CD1c-positive myeloid dendritic cell (primary cell): ENCODE data around the gene MAD2L2.

Experiments used
- DNase-seq: peaks from one replicate; pipeline ENCODE4 v3.0.0-alpha.2; 2016; ENCODE audit errors: extremely low spot score

The MAD2L2 gene

DNA sequence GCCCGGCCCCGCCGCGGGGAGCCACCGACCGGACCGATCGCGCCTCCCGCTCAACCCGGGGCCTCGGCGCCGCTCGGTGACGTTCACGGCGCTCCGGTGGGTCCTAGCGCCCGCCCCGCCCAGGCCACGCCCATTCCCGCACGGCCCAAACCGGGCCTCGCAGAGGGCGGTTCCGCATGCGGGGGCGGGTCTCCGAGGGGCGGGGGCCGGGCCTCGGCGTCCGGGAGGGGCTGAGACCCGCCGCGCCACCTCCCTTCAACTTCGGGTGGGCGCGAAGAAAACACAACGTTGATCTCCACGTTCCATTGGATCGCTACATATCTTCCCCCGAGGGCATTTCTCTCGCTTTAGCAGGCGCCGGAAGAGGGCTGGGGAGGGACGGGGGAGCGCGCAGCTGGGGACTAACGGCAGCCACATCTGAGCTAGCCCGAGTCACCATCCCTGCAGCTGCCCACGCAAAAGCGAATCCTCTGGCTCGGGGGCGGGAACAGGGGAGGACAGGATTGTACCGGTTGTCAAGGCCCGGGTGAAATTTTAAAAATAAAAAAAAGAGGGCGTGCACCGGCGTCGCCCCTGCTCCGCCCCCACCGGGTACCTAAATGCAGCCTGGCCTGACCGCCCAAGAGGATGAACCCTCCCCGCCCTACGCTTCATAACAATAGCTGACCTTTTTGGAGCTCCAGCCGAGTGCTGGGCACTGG is at the start of gene MAD2L2:
MAD2L2 (minus strand) TSS at position 78 of the 701 bp plus-strand sequence. CDS start 547 bp downstream, outside the sequence.
- peak; percentile 93 for DNase-seq

DNA sequence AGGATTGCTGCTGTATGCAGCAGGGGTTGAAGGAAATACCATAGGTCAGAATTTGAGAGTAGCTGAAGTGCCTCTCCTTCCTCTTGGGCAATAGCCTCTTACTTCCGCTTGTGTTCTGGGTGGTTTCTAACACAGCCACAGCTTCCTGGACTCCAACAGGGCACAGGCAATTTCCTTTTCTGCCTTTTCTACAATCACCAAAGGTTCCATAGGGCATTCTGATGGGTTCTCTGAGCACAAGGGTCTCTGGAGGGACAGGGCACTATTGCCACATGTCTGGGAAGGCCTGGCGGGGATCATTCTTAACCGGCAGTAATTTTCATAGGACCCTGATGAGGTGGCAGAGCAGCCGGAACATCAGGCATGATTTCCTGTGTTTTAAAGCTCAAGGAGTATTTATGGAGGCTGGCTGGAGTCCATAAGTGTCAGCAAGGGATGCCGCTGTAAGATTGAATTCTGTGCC is 49.5 kb upstream of the MAD2L2 start:
- DNase-seq, result peak; percentile 88

DNA sequence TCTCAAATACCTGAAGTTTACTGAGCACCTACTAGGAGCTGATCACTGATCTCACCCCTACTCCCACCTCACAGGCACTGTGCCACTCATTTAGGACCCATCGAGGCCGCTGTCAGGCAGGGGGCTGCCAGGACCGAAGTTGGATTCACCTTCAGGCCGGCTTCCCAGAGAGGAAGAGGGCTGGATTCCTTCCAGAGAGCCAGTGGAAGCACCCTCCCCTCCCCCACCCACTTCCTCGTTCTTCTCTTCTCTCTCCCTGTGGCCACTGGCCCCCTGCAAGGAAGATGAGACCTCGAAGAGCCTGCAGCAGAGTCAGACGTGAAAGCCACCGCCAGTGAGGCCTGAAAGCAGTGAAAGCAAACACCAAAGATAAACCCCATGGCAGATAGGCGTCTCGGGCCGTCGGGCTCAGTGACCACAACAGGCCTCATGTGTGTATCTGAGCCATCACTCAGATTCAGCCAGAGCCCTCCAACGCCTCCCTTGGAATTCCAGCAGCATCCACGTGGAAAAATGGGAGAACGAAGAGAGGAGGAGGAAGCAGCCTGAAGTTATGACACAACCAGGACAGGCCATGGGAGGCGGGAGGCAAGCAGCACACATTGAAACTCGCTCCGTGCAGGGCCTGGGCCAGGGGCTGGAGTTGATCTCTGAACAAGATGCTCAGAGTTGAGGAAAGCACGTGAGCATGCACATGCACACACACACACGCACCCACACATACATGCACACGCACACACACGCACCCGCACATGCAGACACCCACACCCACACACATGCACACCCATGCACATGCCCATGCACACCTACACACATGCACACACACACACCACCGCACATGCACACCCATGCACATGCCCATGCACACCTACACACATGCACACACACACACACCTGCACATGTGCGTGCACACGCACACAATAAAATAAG is 48.8 kb upstream of the MAD2L2 start:
- peak; percentile 30 for DNase-seq

DNA sequence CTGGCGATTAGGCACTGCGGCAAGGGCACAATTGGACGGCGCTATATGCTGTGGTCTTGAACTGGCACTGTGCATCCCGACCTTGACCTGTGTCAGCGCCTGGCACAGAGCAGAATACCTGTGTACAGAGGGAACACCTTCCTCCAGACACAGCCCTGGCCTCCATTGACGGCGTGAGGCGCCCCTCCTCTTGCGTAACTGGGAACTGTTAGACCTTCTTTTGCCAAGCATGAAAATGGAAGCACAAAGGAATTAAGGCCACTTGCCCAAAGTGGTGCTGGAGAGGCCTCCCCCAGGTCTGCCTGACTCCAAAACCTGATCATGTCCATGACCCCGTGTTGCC is 48.2 kb upstream of the MAD2L2 start:
- DNase-seq, result no peak

DNA sequence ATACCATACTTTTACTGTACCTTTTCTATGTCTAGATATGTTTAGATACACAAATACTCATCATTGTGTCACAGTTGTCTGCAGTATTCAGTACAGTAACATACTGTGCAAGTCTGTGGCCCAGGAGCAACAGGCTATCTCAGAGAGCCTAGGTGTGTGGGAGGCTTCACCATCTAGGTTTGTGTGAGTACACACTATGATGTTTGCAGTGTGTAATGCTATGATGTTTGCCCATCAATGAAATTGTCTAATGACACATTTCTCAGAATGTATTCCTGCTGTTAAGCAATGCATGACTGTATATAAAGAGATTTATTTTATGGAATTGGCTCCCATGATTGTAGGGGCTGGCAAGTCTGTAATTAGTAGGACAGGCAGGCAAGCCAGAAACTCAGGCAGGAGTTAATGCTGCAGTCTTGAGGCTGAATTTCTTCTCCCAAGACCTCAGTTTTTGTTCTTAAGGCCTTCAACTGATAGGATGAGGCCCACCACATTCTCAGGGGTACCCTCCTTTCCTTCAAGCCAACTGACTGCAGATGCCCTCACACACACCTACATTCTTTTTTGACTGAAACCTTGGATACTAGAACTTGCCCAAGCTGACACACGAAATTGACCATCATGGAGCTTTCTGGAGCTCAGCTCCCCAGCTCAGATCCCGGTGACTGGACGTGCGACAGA is 47.3 kb upstream of the MAD2L2 start:
- no peak for DNase-seq

DNA sequence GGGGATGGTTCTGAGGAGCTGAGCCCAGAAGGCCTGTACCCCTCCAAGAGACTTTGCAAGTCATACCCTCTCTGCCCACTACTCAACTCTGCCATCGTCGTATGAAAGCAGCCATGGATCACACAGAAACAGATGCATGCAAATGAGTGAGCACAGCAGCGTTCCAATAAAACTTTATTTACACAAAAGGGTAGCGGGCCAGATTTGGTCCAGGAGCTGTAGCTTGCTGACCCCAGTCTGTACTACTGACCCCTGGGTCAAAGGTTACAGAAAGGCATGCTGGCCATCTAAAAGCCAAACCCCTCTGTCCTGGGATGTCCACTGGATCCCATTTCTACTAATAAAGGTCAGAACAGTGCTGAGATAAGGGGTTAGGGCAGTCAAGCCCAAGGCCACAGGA is 46.2 kb upstream of the MAD2L2 start:
- no peak for DNase-seq

DNA sequence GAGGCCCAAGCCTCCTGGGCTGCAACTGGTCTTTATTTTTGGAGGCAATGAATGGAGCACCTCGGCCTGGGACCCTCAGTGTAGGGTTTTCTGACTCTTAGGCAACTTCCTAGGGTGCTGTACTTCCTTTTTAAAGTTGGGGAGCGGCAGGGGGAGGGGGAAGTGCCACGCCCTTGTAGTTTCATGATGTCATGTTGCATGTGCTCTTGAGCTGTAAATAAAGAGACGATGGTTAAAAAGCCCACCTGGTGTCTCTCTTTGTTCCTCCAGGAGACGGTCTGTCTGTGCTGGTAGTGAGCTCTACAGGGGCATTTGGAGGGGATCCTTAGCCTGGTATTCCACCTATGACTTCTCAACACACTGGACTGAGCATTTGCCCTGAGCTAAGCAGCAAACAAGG is 44.7 kb upstream of the MAD2L2 start:
- DNase-seq, result peak; percentile 35

DNA sequence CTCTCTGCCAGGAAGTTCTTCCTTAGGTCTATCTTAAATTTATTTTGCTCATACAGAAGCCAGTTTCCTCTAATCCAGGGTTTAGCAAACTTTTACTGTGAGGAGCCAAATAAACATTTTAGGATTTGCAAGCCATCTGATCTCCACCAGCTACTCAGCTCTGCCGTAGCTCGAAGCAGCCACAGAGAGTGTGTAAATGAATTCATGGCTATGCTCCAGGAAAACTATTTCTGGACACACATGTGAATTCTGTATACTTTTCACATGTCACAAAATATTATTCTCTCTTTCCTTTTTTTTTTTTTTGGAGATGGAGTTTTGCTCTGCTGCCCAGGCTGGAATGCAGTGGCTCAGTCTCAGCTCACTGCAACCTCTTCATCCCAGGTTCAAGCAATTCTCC is 41.6 kb upstream of the MAD2L2 start:
- DNase-seq, result no peak

DNA sequence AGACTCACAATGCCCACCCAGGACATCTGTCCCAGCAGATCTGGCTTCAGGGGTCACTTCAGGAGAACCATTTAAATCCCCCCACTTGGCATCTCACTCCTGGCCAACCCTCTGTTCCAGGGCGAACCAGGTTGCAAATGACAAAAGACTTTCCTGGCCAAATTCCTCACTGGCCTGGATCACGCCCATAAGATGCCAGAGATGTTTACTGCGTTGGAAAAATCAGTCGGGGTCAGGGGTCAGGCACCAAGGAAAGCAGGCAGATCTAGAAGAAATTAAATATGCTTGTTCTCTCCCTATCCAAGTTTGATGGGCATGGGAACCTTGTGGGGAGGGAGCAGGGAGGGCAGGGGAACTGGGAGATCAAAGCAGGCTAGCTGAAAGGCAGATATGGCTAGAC is 40.4 kb upstream of the MAD2L2 start:
- DNase-seq, result no peak

DNA sequence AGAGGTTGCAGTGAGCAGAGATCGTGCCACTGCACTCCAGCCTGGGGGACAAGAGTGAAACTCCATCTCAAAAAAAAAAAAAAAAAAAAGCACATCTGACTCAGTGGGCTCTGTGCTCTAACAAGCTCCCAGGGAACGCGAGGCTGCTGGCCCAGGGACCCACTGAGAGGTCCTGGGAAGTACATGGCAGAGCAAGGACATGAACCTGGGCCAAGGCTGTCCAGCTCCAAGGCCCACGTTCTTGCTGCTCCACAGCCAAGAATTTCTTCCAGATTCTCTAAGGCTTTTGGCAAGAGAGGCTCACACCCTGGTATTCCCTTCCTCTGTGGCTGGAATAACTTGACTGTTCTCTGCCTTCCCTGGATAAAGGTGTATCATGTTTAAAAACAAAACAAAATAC is 39.6 kb upstream of the MAD2L2 start:
- no peak for DNase-seq

DNA sequence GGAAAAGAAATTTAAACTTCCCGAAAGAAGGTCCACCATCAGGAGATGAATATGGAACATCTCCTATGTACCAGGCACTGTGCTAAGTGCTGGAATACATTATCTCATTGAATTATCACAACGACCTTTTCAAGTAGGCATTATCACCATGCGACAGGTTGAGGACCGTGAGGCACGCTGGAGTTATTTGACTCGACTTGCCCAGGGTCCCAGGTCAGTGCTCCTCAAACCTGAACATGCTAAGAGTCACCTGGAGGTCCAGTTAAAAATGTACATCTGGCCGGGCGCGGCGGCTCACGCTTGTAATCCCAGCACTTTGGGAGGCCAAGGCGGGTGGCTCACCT is 39.1 kb upstream of the MAD2L2 start:
- DNase-seq, result no peak

DNA sequence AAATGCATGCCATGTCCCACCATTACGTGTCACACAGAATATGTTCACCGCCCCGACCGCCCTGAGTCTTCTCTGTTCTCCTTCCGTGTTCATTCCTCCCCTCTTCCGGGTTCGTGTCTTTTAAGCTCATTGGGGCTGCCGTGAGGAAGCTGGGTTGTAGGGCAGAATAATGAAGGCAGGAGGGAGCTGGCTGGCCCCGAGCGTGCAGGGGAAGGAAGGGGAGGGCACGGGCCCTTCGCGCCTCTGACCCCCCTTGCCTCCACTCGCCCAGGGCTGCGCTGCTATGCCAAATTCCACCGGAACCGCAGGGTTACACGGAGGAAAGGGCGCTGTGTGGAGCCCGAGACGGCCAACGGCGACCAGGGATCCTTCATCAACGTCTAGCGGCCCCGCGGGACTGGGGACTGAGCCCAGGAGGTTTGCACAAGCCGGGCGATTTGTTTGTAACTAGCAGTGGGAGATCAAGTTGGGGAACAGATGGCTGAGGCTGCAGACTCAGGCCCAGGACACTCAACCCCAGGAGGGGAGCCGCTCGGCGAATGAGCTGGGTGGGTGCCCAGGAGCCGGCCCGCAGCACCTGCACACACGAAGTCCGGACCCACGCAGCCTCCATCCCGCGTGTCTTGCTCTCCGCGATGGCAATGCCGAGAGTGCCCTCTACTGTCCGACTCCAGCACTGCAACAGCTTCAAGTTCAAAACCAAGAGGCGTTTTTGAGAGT is 38.5 kb upstream of the MAD2L2 start:
- DNase-seq, result peak; percentile 87

DNA sequence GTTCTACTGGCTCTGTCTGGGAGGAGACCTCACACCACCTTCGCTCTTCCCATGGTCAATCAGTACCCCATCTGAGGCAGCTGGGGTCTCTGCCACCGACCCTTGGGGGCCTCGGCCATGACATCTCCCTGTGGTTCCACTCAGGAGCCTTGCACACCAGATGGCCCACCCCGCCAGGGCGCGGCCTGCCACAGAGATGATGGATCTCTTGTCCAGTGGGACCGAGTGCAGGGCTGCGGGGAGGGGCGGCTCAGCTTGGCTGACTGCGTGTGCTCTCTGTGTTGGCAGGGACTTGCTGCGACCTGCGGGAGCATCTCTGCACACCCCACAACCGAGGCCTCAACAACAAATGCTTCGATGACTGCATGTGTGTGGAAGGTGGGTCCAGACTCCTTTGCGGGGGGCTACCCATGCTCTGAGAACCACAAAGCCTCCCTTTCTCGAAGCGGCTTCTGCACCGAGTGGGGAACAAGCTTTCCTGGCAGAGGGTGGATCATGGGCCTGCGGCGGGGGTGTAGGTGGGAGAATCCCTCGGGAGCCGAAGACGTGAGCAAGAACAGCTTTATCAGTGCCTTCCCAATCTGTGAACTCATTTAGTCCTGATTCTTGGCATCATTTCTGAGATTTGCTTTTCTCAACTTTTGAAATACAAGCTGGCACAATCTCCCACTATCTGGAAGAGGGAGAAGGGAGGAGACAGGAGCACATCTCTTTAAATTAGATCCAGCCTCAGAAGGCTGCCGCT is 34.1 kb upstream of the MAD2L2 start:
- DNase-seq, result no peak

DNA sequence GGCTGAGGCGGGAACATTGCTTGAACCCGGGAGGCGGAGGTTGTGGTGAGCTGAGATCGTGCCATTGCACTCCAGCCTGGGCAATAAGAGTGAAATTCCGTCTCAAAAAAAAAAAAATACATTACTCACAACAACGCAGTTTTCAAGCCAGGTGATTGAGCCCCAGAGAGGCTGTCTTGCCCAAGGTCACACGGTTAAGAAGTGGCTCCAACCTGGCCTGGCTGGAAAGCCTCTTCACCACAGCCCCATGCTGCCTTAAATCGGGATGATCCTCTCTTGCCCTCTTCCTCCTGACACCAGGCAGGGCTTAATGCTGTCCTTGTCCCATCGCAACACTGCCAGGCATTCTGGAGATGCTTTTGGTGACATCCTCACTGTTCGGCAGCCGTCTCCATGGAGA is 32.1 kb upstream of the MAD2L2 start:
- DNase-seq, result no peak

DNA sequence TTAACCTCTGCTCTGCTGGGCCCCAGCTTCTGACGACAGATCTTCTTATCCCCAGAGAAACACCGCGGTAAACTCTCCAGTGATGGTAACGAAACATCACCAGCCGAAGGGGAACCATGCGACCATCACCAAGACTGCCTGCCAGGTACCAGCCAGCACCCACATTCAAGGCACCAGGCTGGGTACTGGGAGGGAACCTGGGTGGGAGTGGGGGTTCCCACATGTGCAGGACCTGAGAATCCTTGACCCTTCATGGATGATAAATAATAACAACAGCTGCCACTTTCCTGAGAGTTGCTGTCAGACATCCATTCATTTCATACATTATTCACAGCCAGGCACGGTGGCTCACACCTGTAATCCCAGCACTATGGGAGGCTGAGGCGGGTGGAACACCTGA is 31.3 kb upstream of the MAD2L2 start:
- DNase-seq, result no peak

DNA sequence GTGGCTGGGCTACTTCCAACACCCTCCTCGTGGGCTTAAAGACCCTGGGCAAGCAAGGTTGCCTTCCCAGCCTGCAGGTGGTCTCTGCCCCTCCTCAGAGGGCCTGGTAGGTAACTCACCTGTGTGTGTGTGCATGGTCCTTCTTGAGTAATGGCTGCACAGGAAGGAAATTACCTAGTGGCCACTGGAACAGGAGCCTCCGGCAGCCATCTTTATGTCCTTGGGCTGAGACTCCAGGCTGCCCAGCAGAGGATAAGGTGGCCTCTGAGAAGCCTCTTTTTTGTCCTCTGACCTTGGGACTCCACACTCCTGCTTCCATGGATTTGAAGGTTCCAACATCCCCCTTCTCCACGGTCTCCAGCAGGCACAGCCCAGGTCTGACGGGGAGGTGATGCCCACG is 30.5 kb upstream of the MAD2L2 start:
- DNase-seq, result no peak

DNA sequence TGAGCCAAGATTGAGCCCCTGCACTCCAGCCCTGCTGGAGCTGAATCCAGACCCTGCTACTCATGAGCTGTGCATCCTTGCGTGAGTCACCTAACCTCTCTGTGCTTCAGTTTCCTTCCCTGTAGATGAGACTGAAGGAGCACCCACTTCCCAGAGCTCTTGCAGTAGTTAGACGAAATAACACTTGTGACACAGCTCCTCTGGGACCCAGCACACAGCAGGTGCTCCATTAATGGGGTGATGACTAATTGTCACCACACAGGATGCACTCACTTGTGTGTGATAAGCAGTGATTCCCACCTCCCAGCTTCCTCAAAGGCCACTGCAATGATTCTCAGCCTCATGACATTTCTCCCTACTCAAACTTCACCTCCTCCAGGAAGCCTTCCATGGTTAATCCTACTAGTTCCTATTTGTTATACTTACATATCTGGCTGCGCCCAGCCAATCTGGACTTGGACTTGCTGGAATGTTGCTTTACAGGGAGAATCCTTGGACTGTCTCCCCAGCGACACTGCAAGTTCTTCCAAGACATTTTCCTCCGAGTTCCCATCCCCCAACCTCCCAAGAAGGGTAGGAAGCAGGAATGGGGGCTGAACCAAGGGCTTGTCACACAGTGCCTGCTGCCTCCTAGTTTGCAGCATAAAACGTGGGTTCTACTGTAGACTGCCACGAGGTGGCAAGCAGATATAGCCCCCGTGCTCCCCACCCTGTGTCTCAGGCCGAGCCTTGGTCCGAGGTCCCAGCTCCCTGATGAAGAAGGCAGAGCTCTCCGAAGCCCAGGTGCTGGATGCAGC is 27.8 kb upstream of the MAD2L2 start:
- peak; percentile 52 for DNase-seq

DNA sequence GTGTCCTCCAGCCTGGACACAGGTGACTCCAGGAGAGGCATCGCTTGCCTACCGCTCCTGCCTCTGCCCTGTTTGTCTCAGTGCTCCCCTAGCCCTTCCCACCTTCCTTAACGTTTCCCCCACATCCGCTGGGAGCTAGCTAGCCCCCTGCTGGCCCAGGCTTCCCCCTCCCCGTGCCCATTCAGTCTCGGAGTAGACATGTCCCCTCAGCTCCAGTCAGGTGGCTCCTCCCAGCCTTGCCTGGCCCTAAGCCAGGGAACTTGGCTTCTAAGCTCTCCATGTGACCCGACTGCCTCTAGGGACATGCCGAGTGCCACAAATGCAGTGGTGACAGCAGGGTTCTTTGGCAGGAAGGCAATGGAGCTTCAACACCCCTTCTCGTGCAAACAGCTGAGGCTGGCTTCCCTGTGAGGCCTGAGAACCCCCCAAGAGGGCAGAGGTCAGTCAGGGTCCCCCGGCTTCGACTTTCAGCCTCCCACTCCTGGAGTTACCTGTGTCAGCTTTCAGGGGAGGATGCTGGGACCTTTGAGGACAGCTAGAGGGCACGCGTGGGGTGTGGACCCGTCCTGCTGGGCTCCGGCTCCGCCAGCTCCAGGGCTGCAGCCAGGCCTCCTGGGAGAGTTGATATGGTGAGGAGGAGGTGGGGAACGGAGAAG is 26.8 kb upstream of the MAD2L2 start:
- DNase-seq, result no peak

DNA sequence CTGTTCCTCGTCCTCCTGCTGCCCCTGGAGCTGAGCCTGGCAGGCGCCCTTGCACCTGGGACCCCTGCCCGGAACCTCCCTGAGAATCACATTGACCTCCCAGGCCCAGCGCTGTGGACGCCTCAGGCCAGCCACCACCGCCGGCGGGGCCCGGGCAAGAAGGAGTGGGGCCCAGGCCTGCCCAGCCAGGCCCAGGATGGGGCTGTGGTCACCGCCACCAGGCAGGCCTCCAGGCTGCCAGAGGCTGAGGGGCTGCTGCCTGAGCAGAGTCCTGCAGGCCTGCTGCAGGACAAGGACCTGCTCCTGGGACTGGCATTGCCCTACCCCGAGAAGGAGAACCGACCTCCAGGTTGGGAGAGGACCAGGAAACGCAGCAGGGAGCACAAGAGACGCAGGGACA is 25.3 kb upstream of the MAD2L2 start:
- DNase-seq, result no peak

DNA sequence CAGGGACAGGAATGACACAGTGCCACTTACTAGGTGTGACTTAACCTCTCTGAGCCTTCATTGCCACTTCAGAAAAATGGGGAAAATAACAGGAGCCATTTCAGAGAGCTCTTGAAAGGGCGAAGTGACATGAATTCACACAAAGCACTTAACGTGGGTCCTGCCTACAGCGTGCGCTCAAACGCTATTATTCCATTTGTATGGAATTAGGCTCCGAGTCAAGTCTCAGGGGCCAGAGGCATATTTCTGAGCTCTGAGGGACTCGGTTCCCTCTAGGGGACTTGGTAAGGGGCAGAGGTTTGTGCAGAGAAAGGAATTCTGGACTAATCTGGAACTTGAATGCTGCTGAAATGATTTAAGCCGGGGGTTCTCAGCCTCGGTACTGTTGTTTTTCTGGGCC is 24.6 kb upstream of the MAD2L2 start:
- no peak for DNase-seq
